OCI-LY3 (cell line): ENCODE measurements around the gene DHRS13.

ENCODE experiments used
- CTCF ChIP-seq: fragments of 200-600, 300-600 bp; sonication (generic); IDR thresholded peaks from 2 replicates; pipeline ENCODE4 v1.5.1; 2014; ENCODE audit warnings: antibody characterized with exemption, low read length, low read depth
- EZH2phosphoT487 ChIP-seq: fragments of 200-600 bp; shearing (Covaris generic); IDR thresholded peaks from 2 replicates; pipeline ENCODE4 v1.6.1; 2018; ENCODE audit warnings: antibody characterized with exemption, mixed run types, low read depth

- no peak for TF ChIP-seq CTCF
- no peak for TF ChIP-seq EZH2phosphoT487
Measured at GRCh38 chr17:28925912-28926365, 23.1 kb upstream of the DHRS13 start.
